Retinal pigment epithelial cell (primary cell): Measurements from ENCODE around the gene ME3.

ENCODE experiments used
- DNase-seq: peaks from one replicate; pipeline ENCODE4 v3.0.0-alpha.2; 2010; ENCODE audit warnings: low read depth
- H3K4me3 ChIP-seq: 2 replicates; pipeline ENCODE4 v1.5.1; 2011; ENCODE audit warnings: mild to moderate bottlenecking, low read length, control low read depth, moderate library complexity
- TF ChIP-seq, protein P1 (sequence below): conservative IDR thresholded peaks from 2 replicates; pipeline ENCODE4 v1.5.1; 2011; ENCODE audit warnings: low read depth, low read length, control low read depth, inconsistent platforms

ME3 gene

DNA sequence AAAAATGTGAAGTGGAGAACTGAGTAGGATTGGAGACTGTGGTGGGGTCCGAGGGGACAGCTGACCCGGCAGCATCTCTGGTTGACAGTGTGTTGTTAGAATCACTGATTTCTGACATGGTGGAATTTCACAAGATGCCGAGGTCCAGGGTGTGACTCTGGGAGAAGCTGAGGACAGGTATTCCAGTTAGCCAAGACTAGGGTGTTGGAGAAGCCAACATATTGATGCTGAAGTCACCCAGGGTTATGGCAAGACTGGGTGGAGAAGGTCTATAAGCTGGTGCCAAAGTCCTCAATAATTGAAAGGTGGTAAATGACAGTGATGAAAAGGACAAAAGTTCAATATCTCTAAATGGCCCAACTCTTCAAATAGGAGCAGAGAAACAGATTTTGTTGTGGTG is 86.1 kb downstream of the ME3 start:
- H3K4me3 ChIP-seq, result no peak overlapping the region
- DNase-seq, result no peak
- TF ChIP-seq, protein P1, sequence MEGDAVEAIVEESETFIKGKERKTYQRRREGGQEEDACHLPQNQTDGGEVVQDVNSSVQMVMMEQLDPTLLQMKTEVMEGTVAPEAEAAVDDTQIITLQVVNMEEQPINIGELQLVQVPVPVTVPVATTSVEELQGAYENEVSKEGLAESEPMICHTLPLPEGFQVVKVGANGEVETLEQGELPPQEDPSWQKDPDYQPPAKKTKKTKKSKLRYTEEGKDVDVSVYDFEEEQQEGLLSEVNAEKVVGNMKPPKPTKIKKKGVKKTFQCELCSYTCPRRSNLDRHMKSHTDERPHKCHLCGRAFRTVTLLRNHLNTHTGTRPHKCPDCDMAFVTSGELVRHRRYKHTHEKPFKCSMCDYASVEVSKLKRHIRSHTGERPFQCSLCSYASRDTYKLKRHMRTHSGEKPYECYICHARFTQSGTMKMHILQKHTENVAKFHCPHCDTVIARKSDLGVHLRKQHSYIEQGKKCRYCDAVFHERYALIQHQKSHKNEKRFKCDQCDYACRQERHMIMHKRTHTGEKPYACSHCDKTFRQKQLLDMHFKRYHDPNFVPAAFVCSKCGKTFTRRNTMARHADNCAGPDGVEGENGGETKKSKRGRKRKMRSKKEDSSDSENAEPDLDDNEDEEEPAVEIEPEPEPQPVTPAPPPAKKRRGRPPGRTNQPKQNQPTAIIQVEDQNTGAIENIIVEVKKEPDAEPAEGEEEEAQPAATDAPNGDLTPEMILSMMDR, result no peak

DNA sequence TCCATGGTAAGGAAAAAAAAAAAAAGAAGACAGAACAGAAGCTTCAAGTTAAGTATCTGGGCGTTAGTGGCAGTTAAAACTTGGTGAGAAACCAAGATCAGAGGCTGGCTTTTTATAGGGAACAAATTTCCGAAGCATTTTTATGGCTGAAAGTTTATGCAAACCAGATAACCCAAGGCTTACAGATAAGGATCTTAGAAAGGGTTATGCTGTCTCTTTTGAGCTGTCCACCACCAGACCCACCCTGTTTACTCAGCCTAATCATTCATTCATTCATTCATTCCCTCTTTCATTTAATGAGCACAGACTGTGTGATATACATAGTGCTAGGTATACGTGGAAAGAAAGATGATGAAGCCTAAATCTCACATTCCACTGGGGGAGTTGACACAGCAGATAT is 89.5 kb downstream of the ME3 start:
- TF ChIP-seq, protein P1, result no peak
- no peak for DNase-seq
- no peak overlapping the region for H3K4me3 ChIP-seq

DNA sequence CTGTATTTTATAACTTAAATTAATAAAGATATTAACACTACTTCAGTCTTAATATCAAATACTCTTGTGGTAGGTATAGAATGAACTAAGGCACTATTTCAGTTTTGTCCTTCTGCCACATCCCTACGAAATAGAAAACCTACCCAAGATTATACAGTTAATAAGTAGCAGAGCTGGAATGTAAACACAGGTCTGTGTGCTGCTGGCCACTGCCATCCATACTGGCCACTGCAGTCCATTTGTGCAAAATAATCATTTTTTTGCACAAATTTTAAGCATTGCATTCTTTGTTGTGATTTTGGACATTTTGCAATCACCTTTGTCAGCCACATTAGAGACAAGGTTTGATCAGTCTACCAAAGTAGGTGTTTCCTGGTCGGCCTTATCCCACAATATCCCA is 91.9 kb downstream of the ME3 start:
- no peak for DNase-seq
- TF ChIP-seq, protein P1, result no peak
- no peak overlapping the region for H3K4me3 ChIP-seq

DNA sequence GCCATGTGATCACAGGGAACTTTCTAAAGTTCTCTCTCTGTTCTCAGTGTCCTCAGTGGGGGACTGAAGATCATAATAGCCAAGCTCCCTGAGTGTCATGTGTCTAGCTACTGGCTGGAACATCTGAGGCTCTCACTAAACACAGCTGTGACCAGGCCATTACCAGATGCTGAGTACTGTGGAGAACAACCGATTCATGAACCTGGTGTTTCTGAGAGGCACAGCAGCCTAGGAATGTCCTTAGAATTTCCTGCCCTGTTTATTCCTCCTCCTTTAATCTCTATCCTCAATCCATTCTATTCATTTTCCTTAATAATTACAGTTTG is 93.0 kb downstream of the ME3 start:
- H3K4me3 ChIP-seq, result no peak overlapping the region
- no peak for DNase-seq
- TF ChIP-seq, protein P1, result no peak

DNA sequence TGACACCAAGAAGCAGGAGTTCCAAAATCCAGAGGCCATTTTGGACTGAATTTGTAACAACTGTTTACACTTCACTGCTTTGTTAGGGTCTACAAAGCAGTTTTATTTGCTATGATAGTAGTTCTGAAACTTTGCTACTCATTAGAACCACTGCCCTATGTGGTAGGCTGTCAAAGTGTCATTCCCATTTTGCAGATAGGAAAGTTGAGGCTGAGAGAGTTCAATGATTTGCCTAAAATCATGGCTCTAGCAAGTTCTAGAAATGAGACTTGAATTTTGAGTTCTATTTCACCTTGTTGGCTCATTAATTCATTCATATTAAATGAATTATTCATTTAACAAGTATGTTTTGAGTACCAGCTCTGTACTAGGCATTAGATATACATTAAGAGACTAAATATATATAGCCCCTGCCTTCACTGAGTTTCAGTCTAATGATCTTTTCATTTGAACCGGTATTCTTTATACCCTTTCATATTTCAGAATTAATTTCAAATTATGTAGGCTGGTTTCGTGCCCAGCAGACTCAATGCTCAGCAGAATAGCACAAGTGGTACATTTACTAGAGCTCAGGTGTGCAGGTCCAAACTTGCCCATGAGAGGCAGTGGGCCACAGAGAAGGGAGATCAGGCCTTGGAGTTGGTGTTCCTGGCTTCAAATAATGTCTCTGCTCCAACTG is 93.5 kb downstream of the ME3 start:
- H3K4me3 ChIP-seq, result no peak overlapping the region
- TF ChIP-seq, protein P1, result no peak
- DNase-seq, result no peak

DNA sequence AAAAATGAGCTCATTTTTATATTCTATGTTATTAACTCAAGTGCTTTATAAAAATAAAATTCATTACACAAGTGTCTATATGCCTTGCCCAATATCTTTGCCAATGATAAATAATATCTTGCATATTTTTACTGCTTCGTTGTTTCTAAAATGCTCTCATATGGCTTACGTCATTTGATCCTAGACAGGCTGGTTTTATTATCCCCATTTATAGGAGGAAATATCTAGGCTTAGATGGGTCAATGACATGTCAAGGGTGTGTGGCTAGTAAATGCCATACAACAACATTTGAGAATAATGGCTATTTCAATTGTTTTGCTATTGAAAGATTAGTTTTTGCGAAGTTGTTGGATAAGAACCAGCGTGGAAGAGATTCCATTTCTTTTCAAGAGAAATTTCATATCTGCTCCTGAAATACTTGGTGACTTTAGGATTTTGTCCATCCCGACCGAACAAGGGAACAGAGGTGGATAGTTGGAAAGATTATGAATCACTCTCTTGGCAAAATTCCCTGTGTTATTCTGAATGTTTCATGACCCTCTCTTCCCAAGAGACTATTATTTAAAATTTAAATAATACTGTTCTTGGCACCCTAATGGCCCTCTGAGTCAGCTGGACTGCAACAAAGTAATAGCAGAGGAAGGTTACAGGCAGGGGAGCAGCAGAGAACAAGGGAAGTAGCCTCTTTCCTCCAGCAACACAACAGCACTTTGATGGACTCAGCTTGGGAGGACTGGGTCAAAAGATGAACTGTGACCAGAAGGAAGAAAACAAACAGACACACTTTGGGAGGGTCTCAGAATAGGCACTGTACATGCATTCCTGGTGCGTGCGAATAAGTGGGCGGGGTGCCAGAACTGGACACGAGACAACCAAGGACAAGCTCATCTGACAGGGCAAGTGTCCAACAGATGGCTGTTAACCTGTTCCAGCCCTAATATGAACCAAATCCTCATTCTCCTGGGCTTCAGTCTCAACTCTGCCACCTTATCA is 94.5 kb downstream of the ME3 start:
- TF ChIP-seq, protein P1, result peak; percentile 4
- DNase-seq, result peak; percentile 66
- no peak overlapping the region for H3K4me3 ChIP-seq
